CD4-positive, alpha-beta T cell treated with Interleukin-15 for 1 hour (primary cell): ENCODE results near the gene PAK5.

Source experiments
- DNase-seq: peaks from one replicate; pipeline ENCODE4 v3.0.0-alpha.2; 2020

The PAK5 gene

GRCh38 chr20:9775176-9775575, 63.7 kb downstream of the PAK5 start:
- no peak for DNase-seq

GRCh38 chr20:9769954-9770353, 68.9 kb downstream of the PAK5 start:
- no peak for DNase-seq

- no peak for DNase-seq
These were observed 77.4 kb downstream of the PAK5 start for GRCh38 chr20:9761476-9761875.

GRCh38 chr20:9759392-9759791, 79.5 kb downstream of the PAK5 start:
- DNase-seq: no peak

- DNase-seq: no peak
These were observed 80.1 kb downstream of the PAK5 start for GRCh38 chr20:9758752-9759151.

- DNase-seq: no peak
These were observed 82.2 kb downstream of the PAK5 start for GRCh38 chr20:9756660-9757059.

GRCh38 chr20:9755301-9755700, 83.6 kb downstream of the PAK5 start:
- DNase-seq: no peak

GRCh38 chr20:9744551-9744950, 94.3 kb downstream of the PAK5 start:
- no peak for DNase-seq

GRCh38 chr20:9743871-9744270, 95.0 kb downstream of the PAK5 start:
- DNase-seq: no peak

- no peak for DNase-seq
These were observed 96.1 kb downstream of the PAK5 start for GRCh38 chr20:9742821-9743220.

- no peak for DNase-seq
These were observed 96.9 kb downstream of the PAK5 start for GRCh38 chr20:9741996-9742395.

- DNase-seq: no peak
These were observed 98.4 kb downstream of the PAK5 start for GRCh38 chr20:9740486-9740885.

- no peak for DNase-seq
These were observed 98.9 kb downstream of the PAK5 start for GRCh38 chr20:9739991-9740390.

GRCh38 chr20:9736373-9736772, 102.5 kb downstream of the PAK5 start:
- no peak for DNase-seq

GRCh38 chr20:9723501-9724202, 115.2 kb downstream of the PAK5 start:
- no peak for DNase-seq

GRCh38 chr20:9711872-9712271, 127.0 kb downstream of the PAK5 start:
- no peak for DNase-seq

- DNase-seq: no peak
These were observed 128.2 kb downstream of the PAK5 start for GRCh38 chr20:9710685-9711084.

- DNase-seq: no peak
These were observed 133.0 kb downstream of the PAK5 start for GRCh38 chr20:9705722-9706476.

- no peak for DNase-seq
These were observed 139.7 kb downstream of the PAK5 start for GRCh38 chr20:9699181-9699580.

- DNase-seq: no peak
These were observed 149.8 kb downstream of the PAK5 start for GRCh38 chr20:9689041-9689440.

- DNase-seq: no peak
These were observed 152.0 kb downstream of the PAK5 start for GRCh38 chr20:9686866-9687265.

- DNase-seq: no peak
These were observed 152.4 kb downstream of the PAK5 start for GRCh38 chr20:9686455-9686854.

GRCh38 chr20:9686001-9686400, 152.9 kb downstream of the PAK5 start:
- DNase-seq: no peak

- no peak for DNase-seq
These were observed 153.9 kb downstream of the PAK5 start for GRCh38 chr20:9685011-9685410.
